Stimulated activated CD4-positive, alpha-beta T cell treated with anti-CD3 and anti-CD28 coated beads, Interleukin-1b, Interleukin-23, amount 100 ng/mL, for 1 hour (primary cell): ENCODE measurements around the gene ERH.
"Not testable (repeated sequence)": the region's sequence is repeated elsewhere in the genome, so short reads cannot be mapped to it uniquely, and the experiment has no call there.

Experiments used
- DNase-seq, 2 donors: peaks; one replicate each; pipeline ENCODE4 v3.0.0-alpha.2; 2020; ENCODE audit warnings: low read depth in 2 of 2

ERH gene

GRCh38 chr14:69398053-69398817 lies at the start of gene ERH, which contains the start of gene SLC39A9:
Gene ERH (minus strand): TSS chr14:69398299. CDS start chr14:69398233, 66 bp downstream.
Gene SLC39A9 (plus strand): TSS chr14:69398692. CDS start chr14:69399370, 678 bp downstream.
- peak; percentile 77 to 80 for DNase-seq

- no peak for DNase-seq
Measured at GRCh38 chr14:69443296-69443805, 45.3 kb upstream of the ERH start.

GRCh38 chr14:69441948-69442347 lies 43.8 kb upstream of the ERH start:
- no peak for DNase-seq

GRCh38 chr14:69439521-69440270 lies 41.6 kb upstream of the ERH start:
- DNase-seq, result no peak

GRCh38 chr14:69432364-69432763 lies 34.3 kb upstream of the ERH start:
- no peak for DNase-seq

- no peak for DNase-seq
Measured at GRCh38 chr14:69430306-69430939, 32.3 kb upstream of the ERH start.

- DNase-seq, result no peak
Measured at GRCh38 chr14:69429643-69430042, 31.5 kb upstream of the ERH start.

GRCh38 chr14:69428289-69428998 lies 30.3 kb upstream of the ERH start:
- DNase-seq, result no peak

- no peak for DNase-seq
Measured at GRCh38 chr14:69427596-69427995, 29.5 kb upstream of the ERH start.

- DNase-seq, result no peak
Measured at GRCh38 chr14:69424149-69424923, 26.2 kb upstream of the ERH start.

- no peak for DNase-seq
Measured at GRCh38 chr14:69423279-69423678, 25.2 kb upstream of the ERH start.

- DNase-seq, result not testable (repeated sequence)
Measured at GRCh38 chr14:69416087-69416486, 18.0 kb upstream of the ERH start.

- no peak for DNase-seq
Measured at GRCh38 chr14:69413483-69413882, 15.4 kb upstream of the ERH start.

- DNase-seq, result no peak
Measured at GRCh38 chr14:69408331-69408960, 10.3 kb upstream of the ERH start.

- no peak for DNase-seq
Measured at GRCh38 chr14:69405762-69406161, 7.7 kb upstream of the ERH start.

GRCh38 chr14:69404883-69405282 lies 6.8 kb upstream of the ERH start:
- no peak for DNase-seq

- DNase-seq, result no peak
Measured at GRCh38 chr14:69404478-69404877, 6.4 kb upstream of the ERH start.

GRCh38 chr14:69401841-69402240 lies 3.7 kb upstream of the ERH start:
- DNase-seq, result no peak

- DNase-seq, result no peak
Measured at GRCh38 chr14:69400154-69400553, 2.1 kb upstream of the ERH start.

GRCh38 chr14:69399750-69400149 lies 1.7 kb upstream of the ERH start:
- DNase-seq, result no peak
